Lung (tissue), 12 donors: ENCODE measurements around the gene RPL7A. TPM values are rescaled to one million over a fixed set of nuclear protein-coding genes. Genes with fewer than 3 reads are reported as not detected.

Experiments
- ATAC-seq: fragments of 200-7000 bp; cut with Tn5 transposase; one replicate; pipeline ENCODE4 v1.9.1; 2020; ENCODE audit warnings: moderate number of reproducible peaks; ENCODE audit not compliant: insufficient read depth, low FRiP score
- DNase-seq, 3 donors: peaks; one replicate each; pipeline ENCODE4 v3.0.0-alpha.2; 2013 to 2017
- H3K27ac ChIP-seq, 2 donors: one replicate each; pipeline ENCODE4 v1.5.1; 2013; ENCODE audit warnings: mild to moderate bottlenecking in 2 of 2, moderate library complexity in 2 of 2, control low read depth in 1 of 2, inconsistent platforms in 1 of 2, low read depth in 1 of 2, low read length in 1 of 2
- H3K27me3 ChIP-seq, 3 donors: one replicate each; pipeline ENCODE4 v1.5.1; 2013; ENCODE audit warnings: low read length in 2 of 3; ENCODE audit not compliant: control insufficient read depth in 3 of 3, insufficient read depth in 3 of 3
- H3K36me3 ChIP-seq, 4 donors: one replicate each; pipeline ENCODE4 v1.5.1; 2013; ENCODE audit warnings: low read length in 4 of 4, mild to moderate bottlenecking in 1 of 4, moderate library complexity in 1 of 4; ENCODE audit not compliant: control insufficient read depth in 4 of 4, insufficient read depth in 4 of 4
- H3K4me1 ChIP-seq, 5 donors: one replicate each; pipeline ENCODE4 v1.5.1; 2013; ENCODE audit warnings: low read length in 5 of 5, mild to moderate bottlenecking in 2 of 5, moderate library complexity in 1 of 5; ENCODE audit not compliant: control insufficient read depth in 5 of 5, insufficient read depth in 5 of 5
- H3K4me3 ChIP-seq: one replicate; pipeline ENCODE4 v1.5.1; 2013; ENCODE audit warnings: mild to moderate bottlenecking, control low read depth, moderate library complexity
- H3K9ac ChIP-seq, 2 donors: one replicate each; pipeline ENCODE4 v1.5.1; 2013; ENCODE audit warnings: low read length in 2 of 2, control low read depth in 1 of 2; ENCODE audit not compliant: insufficient read depth in 1 of 2
- H3K9me3 ChIP-seq, 4 donors: one replicate each; pipeline ENCODE4 v1.5.1; 2013; ENCODE audit warnings: low read length in 3 of 4, mild to moderate bottlenecking in 1 of 4, moderate library complexity in 1 of 4; ENCODE audit not compliant: control insufficient read depth in 4 of 4, insufficient read depth in 3 of 4
- CTCF ChIP-seq: IDR thresholded peaks from 2 replicates; pipeline ENCODE4 v1.5.1; 2012; ENCODE audit warnings: mild to moderate bottlenecking; ENCODE audit errors: control extremely low read depth, extremely low read depth
- WGBS, 2 donors: extraction: QIAGEN DNeasy Blood & Tissue Kit; methylation state at CpG; one replicate each; pipeline ENCODE4 v1.1.7; 2013; 5-methylcytosine and 5-hydroxymethylcytosine counted together
- polyA plus RNA-seq, 2 donors: library from polyadenylated mRNA; stranded (reverse); fragments of 200-250 nt; gene quantifications; one replicate each; pipeline ENCODE4 v1.2.1, GENCODE V29; 2013
- total RNA-seq, 2 donors: library from RNA; depleted of rRNA in 1 of 2; stranded (reverse); fragments of >200 nt in 1 of 2; gene quantifications; one replicate each; pipeline ENCODE4 v1.2.1, GENCODE V29; 2014 to 2021
- donor health status: control.
- donor health status: control.
- donor health status: Bipolar disorder and iron deficiency.
- donor health status: healthy.
- donor health status: DM: yes; HTN: yes; CAD: no.

Gene RPL7A
- total and polyA plus RNA-seq, 4 donors = 1,412 to 3,573 (median 2,118) TPM

GRCh38 chr9:133305731-133306130, 42.3 kb upstream of the RPL7A start:
- Histone ChIP-seq H3K4me3 (no peak overlapping the region), H3K9ac (no peak overlapping the region), H3K4me1 (no peaks in the 10 kb centered on the region), H3K36me3 (no peaks in the 10 kb centered on the region), H3K9me3 (peaks cover 0 to 2% (median 0%) of the 10 kb centered on the region in 4 donors), H3K27me3 (peaks cover 0 to 2% (median 0%) of the 10 kb centered on the region in 3 donors), H3K27ac (no peak overlapping the region)
- DNase-seq (no peak), ATAC-seq (no peak)
- TF ChIP-seq CTCF = no peak
- WGBS, 2 donors = 77 to 88% methylated on average over 19 to 23 of the region's 23 CpGs

- H3K36me3 ChIP-seq = no peaks in the 10 kb centered on the region
- H3K4me1 ChIP-seq = no peaks in the 10 kb centered on the region
- TF ChIP-seq CTCF = no peak
- H3K9ac ChIP-seq = no peak overlapping the region
- H3K4me3 ChIP-seq = no peak overlapping the region
- DNase-seq (peak in 1 of 3 donors; percentile 11), ATAC-seq (no peak)
- 76 to 78% methylated on average over 30 to 31 of the region's 31 CpGs for WGBS, 2 donors
- peaks cover 0 to 2% (median 0%) of the 10 kb centered on the region in 4 donors for H3K9me3 ChIP-seq
- H3K27ac ChIP-seq = no peak overlapping the region
- H3K27me3 ChIP-seq = peaks cover 0 to 2% (median 0%) of the 10 kb centered on the region in 3 donors
These were observed 41.5 kb upstream of the RPL7A start for GRCh38 chr9:133306242-133307204.

GRCh38 chr9:133307301-133307700, 40.7 kb upstream of the RPL7A start:
- H3K9me3 ChIP-seq = peaks cover 0 to 2% (median 0%) of the 10 kb centered on the region in 4 donors
- H3K4me1 ChIP-seq = no peaks in the 10 kb centered on the region
- H3K9ac ChIP-seq = no peak overlapping the region
- H3K4me3 ChIP-seq = no peak overlapping the region
- peaks cover 0 to 2% (median 0%) of the 10 kb centered on the region in 3 donors for H3K27me3 ChIP-seq
- DNase-seq (no peak), ATAC-seq (no peak)
- no peak overlapping the region for H3K27ac ChIP-seq
- WGBS, 2 donors = 74 to 79% methylated on average over 16 of the region's 16 CpGs
- TF ChIP-seq CTCF = no peak
- H3K36me3 ChIP-seq = no peaks in the 10 kb centered on the region
